VCaP (cell line): ENCODE measurements around the gene FAM24A.

Experiments
- H3K27ac ChIP-seq: fragments of 450-650 bp; 2 replicates; pipeline ENCODE4 v1.5.1; 2017
- CTCF ChIP-seq: fragments of 450-650 bp; conservative IDR thresholded peaks from 2 replicates; pipeline ENCODE4 v1.5.1; 2017; ENCODE audit warnings: mild to moderate bottlenecking, moderate library complexity

Gene FAM24A

GRCh38 chr10:122939856-122940543 lies 29.6 kb downstream of the FAM24A start:
- no peak overlapping the region for H3K27ac ChIP-seq
- no peak for TF ChIP-seq CTCF

DNA sequence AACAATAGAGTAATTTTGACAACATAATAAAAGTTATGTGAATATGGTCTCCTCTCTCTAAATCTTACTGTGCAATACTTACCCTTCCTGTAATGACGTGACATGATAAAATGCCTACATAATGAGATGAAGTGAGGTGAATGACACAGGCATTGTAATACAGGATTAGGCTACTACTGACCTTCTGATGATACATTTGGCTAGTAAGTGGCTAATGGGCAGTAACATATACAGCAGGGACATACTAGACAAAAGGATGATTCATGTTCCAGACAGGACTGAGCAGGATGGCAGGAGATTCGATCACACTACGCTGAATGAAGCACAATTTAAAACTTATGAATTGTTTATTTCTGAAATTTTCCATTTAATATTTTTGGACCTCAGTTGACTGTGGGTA lies 38.9 kb downstream of the FAM24A start:
- no peak for TF ChIP-seq CTCF
- no peak overlapping the region for H3K27ac ChIP-seq

DNA sequence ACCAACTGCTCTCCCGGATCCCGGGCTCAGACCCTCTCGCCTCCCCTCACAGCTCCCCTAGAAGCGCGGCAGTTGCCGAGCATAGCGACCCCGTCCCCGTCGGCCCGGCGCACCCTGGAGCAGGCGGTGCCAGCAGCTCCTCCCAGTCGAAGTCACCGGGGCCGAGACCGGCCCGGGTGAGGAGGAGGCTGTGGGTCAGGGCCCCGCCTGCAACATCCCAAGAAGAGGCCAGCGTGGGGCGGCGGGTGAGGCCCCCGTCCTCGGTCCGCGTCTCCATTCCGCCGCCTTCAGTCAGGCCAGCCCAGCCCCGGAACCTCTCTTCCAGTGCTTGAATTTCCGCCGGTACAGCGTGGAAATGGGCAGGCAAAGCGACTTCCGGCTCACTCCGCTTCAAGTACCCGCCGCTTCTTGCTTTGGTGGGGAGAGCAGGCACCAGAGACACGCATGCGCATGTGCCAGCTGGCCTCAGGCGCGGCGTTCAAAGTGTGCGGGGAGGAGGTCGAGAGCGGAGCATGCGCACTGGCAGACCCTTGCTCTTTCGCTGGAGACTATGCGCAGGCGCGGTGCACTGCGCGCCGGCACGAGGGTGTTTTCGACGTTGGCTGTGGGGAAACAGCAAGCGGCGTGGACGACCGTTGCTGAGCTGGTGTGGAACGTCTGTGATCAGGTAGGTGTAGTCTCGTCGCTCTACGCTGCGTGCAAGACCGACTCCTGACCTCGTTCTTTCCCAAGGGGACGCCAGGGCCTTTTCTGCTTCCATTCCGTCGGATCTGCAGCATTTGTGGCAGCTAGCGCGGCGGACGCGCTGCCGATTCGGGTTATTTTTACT lies 43.7 kb downstream of the FAM24A start, which contains the start of gene C10orf88:
Gene C10orf88, minus strand, starts transcription at position 326 of the 829 bp plus-strand sequence. Its CDS starts 49 bp downstream, at position 277.
- peak within 1 kb of the TSS; percentile 68 for H3K27ac ChIP-seq
- no peak for TF ChIP-seq CTCF

DNA sequence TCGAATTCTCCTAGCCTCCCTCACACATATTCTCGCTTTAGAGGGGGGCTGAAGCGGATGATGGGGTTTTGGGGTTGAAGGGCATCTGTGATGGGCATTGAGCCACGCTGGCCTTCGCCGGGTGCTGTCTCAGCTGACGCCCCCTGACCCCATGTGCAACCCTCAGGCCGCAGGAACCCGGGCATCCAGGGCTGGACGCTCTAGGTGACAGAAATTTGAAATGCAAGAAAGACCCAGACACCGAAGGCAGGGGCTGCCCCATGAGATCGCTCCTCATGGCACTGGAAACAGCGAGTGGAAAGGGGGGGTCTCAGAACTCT lies 44.3 kb downstream of the FAM24A start:
- TF ChIP-seq CTCF: no peak

DNA sequence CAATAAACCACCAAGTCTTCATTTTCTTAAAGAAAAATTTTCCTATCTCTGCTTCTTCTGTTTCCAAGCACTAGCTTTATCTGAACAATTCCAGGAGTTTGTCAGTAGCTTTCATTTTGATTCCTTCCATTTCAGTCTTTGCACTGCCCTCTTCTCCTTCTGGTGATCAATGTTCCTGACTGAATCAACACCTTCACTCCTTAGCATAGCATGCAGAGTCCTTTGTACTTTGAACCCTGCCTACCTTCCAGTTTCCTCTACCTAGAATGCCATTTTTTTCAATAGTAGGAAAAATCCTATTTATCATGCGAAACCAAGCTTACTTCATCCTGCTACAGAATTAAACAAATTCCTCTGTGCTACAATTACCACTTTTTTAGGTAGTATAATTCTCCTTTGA lies 45.5 kb downstream of the FAM24A start:
- TF ChIP-seq CTCF: no peak
- H3K27ac ChIP-seq: no peak overlapping the region

More for the DNA sequence above, 44.3 kb downstream of the FAM24A start:
- H3K27ac ChIP-seq: no peak overlapping the region

- H3K27ac ChIP-seq: no peak overlapping the region
- TF ChIP-seq CTCF: no peak
Observed at GRCh38 chr10:122957474-122957873, 47.1 kb downstream of the FAM24A start.

DNA sequence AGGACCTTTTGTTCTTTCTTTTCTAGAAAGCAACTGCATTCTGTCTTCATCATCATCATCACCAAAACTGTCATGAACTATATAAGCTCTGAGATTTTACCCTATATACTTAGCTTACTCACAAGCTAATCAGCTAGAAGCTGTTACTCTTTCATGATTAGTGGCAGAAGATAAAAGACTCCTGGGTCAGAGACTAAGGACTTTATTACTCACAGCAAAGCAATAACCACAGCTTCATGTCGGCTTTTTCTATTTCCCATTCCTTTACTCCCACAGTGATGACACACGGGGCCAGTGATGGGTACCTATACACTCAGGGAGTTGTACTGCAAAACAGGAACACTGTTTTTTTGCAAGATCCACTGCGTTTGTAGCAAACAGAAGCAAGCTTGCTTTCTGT lies 52.0 kb downstream of the FAM24A start:
- no peak overlapping the region for H3K27ac ChIP-seq
- TF ChIP-seq CTCF: no peak
